B cell (primary cell): ENCODE results near the gene RGS6. TPM values are rescaled to one million over a fixed set of nuclear protein-coding genes. Genes with fewer than 3 reads are reported as not detected.

Experiments
- ATAC-seq: fragments of 200-7000 bp; cut with Tn5 transposase; one replicate; pipeline ENCODE4 v1.10.0; 2021; ENCODE audit warnings: low read depth, mild to moderate bottlenecking, moderate number of reproducible peaks, moderate library complexity
- CTCF ChIA-PET: fragments of 350-600 bp; sonication (Branson Sonifier 250); formaldehyde crosslinking; loops from one replicate; lab custom pipeline; 2021; ENCODE audit warnings: antibody characterized with exemption, inconsistent platforms; lab: Charles Lee
- POLR2A ChIA-PET: fragments of 350-600 bp; sonication (Branson Sonifier 250); formaldehyde crosslinking; loops from one replicate; lab custom pipeline; 2021; ENCODE audit warnings: antibody characterized with exemption; lab: Charles Lee
- DNase-seq: peaks from one replicate; pipeline ENCODE4 v3.0.0; 2013
- H2AFZ ChIP-seq: 2 replicates; pipeline ENCODE4 v1.6.1; 2012; ENCODE audit warnings: mild to moderate bottlenecking, low read depth, low read length; ENCODE audit not compliant: insufficient read depth, poor library complexity, severe bottlenecking
- H3K27ac ChIP-seq, 2 donors: 1 replicate in 1 of 2; 2 replicates in 1 of 2; pipeline ENCODE4 v1.5.1; 2012 to 2013; ENCODE audit warnings: low read length in 2 of 2, mild to moderate bottlenecking in 2 of 2, moderate library complexity in 1 of 2
- H3K27me3 ChIP-seq, 4 experiments: fragments of 200-600 bp in 1 of 4; sonication (generic) in 1 of 4; replicated peaks in 1 of 4; 1 replicate in 2 of 4; 2 replicates in 2 of 4; pipeline versions ENCODE4 v1.6.1 to v1.7.0; 2013 to 2016; ENCODE audit warnings: low read length in 3 of 4, mild to moderate bottlenecking in 2 of 4, mixed read lengths in 1 of 4, moderate library complexity in 1 of 4; ENCODE audit not compliant: insufficient read depth in 4 of 4, control insufficient read depth in 3 of 4; ENCODE audit errors: control extremely low read depth in 1 of 4
- H3K36me3 ChIP-seq, 2 experiments: replicated peaks in 1 of 2; 1 replicate in 1 of 2; 2 replicates in 1 of 2; pipeline versions ENCODE4 v1.6.1 to v1.7.1; 2013; ENCODE audit warnings: low read length in 1 of 2; ENCODE audit not compliant: insufficient read depth in 2 of 2, control insufficient read depth in 1 of 2; ENCODE audit errors: control extremely low read depth in 1 of 2, extremely low read depth in 1 of 2
- H3K4me1 ChIP-seq, 2 donors: fragments of 200-600 bp in 1 of 2; sonication (generic) in 1 of 2; 1 replicate in 1 of 2; 2 replicates in 1 of 2; pipeline versions ENCODE4 v1.5.1 to v1.6.1; 2013 to 2017; ENCODE audit warnings: low read length in 2 of 2; ENCODE audit not compliant: control insufficient read depth in 2 of 2, insufficient read depth in 2 of 2
- H3K4me2 ChIP-seq: replicated peaks from 2 replicates; pipeline ENCODE3; 2012; ENCODE audit warnings: mild to moderate bottlenecking, low read depth, low read length; ENCODE audit not compliant: poor library complexity, severe bottlenecking
- H3K4me3 ChIP-seq, 5 experiments: fragments of 200-600 bp in 1 of 5; sonication (generic) in 1 of 5; 1 replicate in 3 of 5; 2 replicates in 2 of 5; pipeline versions ENCODE4 v1.5.1 to v1.7.0; 2011 to 2016; ENCODE audit warnings: low read length in 4 of 5, mild to moderate bottlenecking in 4 of 5, low read depth in 2 of 5, control low read depth in 1 of 5, moderate library complexity in 1 of 5; ENCODE audit not compliant: insufficient read depth in 1 of 5; ENCODE audit errors: control extremely low read depth in 1 of 5, extremely low read depth in 1 of 5
- H3K79me2 ChIP-seq: fragments of 200-600 bp; sonication (generic); one replicate; pipeline ENCODE4 v1.6.0; 2016; ENCODE audit warnings: low read length; ENCODE audit not compliant: control insufficient read depth, insufficient read depth
- H3K9ac ChIP-seq: fragments of 200-600 bp; sonication (generic); 2 replicates; pipeline ENCODE4 v1.6.1; 2017; ENCODE audit warnings: mild to moderate bottlenecking, low read length, moderate library complexity
- H3K9me3 ChIP-seq, 3 donors: one replicate each; pipeline versions ENCODE4 v1.6.1 to v1.7.1; 2013; ENCODE audit warnings: low read length in 2 of 3; ENCODE audit not compliant: control insufficient read depth in 2 of 3, insufficient read depth in 1 of 3; ENCODE audit errors: control extremely low read depth in 1 of 3
- H4K20me1 ChIP-seq: 2 replicates; pipeline ENCODE4 v1.6.0; 2012; ENCODE audit warnings: mild to moderate bottlenecking, low read length; ENCODE audit not compliant: insufficient read depth, control insufficient read depth, poor library complexity, severe bottlenecking
- H3K27ac Mint-ChIP-seq: one replicate; pipeline ENCODE4 v1.8.0; 2021; ENCODE audit warnings: mixed read lengths
- H3K27me3 Mint-ChIP-seq: one replicate; pipeline ENCODE4 v1.8.0; 2021; ENCODE audit warnings: mixed read lengths
- H3K4me1 Mint-ChIP-seq: one replicate; pipeline ENCODE4 v1.8.0; 2021; ENCODE audit warnings: mixed read lengths
- H3K4me3 Mint-ChIP-seq: one replicate; pipeline ENCODE4 v1.8.0; 2021; ENCODE audit warnings: mixed read lengths
- H3K9me3 Mint-ChIP-seq: one replicate; pipeline ENCODE4 v1.8.0; 2022; ENCODE audit warnings: mixed read lengths; ENCODE audit not compliant: insufficient read depth
- CTCF ChIP-seq: fragments of 200-600 bp; IDR thresholded peaks from one replicate; pipeline ENCODE4 v1.8.0; 2022; ENCODE audit warnings: antibody characterized with exemption, mild to moderate bottlenecking
- EZH2 ChIP-seq: IDR thresholded peaks from 2 replicates; pipeline ENCODE4 v1.6.1; 2012; ENCODE audit warnings: borderline replicate concordance, low read depth, mild to moderate bottlenecking, moderate library complexity, low read length; ENCODE audit not compliant: insufficient read depth, poor library complexity, severe bottlenecking
- WGBS: methylation state at CpG from one replicate; pipeline ENCODE4 v1.1.5; 2013; ENCODE audit warnings: missing lambda C conversion rate; ENCODE audit not compliant: insufficient coverage; 5-methylcytosine and 5-hydroxymethylcytosine counted together
- intact Hi-C: fragments of 100-400 bp; cut with micrococcal nuclease; formaldehyde crosslinking; loops from one replicate; pipeline ENCODE4 v1.10.0; 2022
- polyA plus RNA-seq: library from polyadenylated mRNA; depleted of rRNA; stranded (reverse); fragments of >200 nt; gene quantifications from 2 replicates; pipeline ENCODE4 v1.2.3, GENCODE V29; 2012
- total RNA-seq, 2 donors: library from RNA; stranded (reverse); fragments of 120-200 nt in 1 of 2; gene quantifications; 1 replicate in 1 of 2; 2 replicates in 1 of 2; pipeline versions ENCODE4 v1.2.3 to v1.2.4, GENCODE V29; 2013 to 2022

RGS6 gene
- total and polyA plus RNA-seq, 2 donors (not counting 1 experiment from before 2014, with no cell fraction given), result 0.07 TPM; not detected in 1

GRCh38 chr14:72254937-72255472, 322.8 kb downstream of the RGS6 start:
- Histone ChIP-seq H4K20me1 (no peaks in the 10 kb centered on the region), H3K4me3 (no peak overlapping the region), H3K36me3 (no peaks in the 10 kb centered on the region), H3K27ac (no peak overlapping the region), H3K79me2 (no peaks in the 10 kb centered on the region), H3K27me3 (no peaks in the 10 kb centered on the region), H3K9me3 (peaks cover 0 to 5% (median 0%) of the 10 kb centered on the region in 3 donors), H3K4me2 (no peak overlapping the region), H3K4me1 (no peaks in the 10 kb centered on the region), H3K9ac (no peak overlapping the region), H2AFZ (no peak overlapping the region)
- Mint-ChIP-seq H3K4me1 (no peaks in the 10 kb centered on the region), H3K4me3 (no peak overlapping the region), H3K27me3 (peaks cover 10% of the 10 kb centered on the region), H3K9me3 (no peaks in the 10 kb centered on the region), H3K27ac (no peak overlapping the region)
- DNase-seq (no peak), ATAC-seq (no peak)
- 73% methylated on average over 4 of the region's 4 CpGs for WGBS
- intact Hi-C loops, result no loop called here
- POLR2A ChIA-PET, result no interaction called here
- no peak for TF ChIP-seq EZH2
- CTCF ChIA-PET, result no interaction called here

GRCh38 chr14:72256055-72256454, 323.8 kb downstream of the RGS6 start:
- Mint-ChIP-seq H3K9me3 (no peaks in the 10 kb centered on the region), H3K27me3 (peaks cover 5% of the 10 kb centered on the region), H3K4me1 (no peaks in the 10 kb centered on the region), H3K27ac (no peak overlapping the region), H3K4me3 (no peak overlapping the region)
- no peak overlapping the region for H3K4me2 ChIP-seq
- TF ChIP-seq CTCF (no peak), EZH2 (no peak)
- intact Hi-C loops, result no loop called here
- no peaks in the 10 kb centered on the region for H4K20me1 ChIP-seq
- WGBS, result 100% methylated on average over 1 of the region's 1 CpG
- H3K79me2 ChIP-seq, result no peaks in the 10 kb centered on the region
- H3K27ac ChIP-seq, result no peak overlapping the region
- CTCF ChIA-PET, result interaction anchor here (0.6 kb wide), 2 partner anchors 191 to 1712 kb away, joined by 3 read pairs; no protein-coding TSS in a partner anchor
- H3K9me3 ChIP-seq, result peaks cover 0 to 5% (median 0%) of the 10 kb centered on the region in 3 donors
- no peak overlapping the region for H2AFZ ChIP-seq
- no peaks in the 10 kb centered on the region for H3K36me3 ChIP-seq
- H3K27me3 ChIP-seq, result peaks cover 0 to 3% (median 0%) of the 10 kb centered on the region in 4 experiments
- no peaks in the 10 kb centered on the region for H3K4me1 ChIP-seq
- no peak for DNase-seq
- POLR2A ChIA-PET, result no interaction called here
- ATAC-seq, result no peak
- no peak overlapping the region for H3K9ac ChIP-seq
- H3K4me3 ChIP-seq, result no peak overlapping the region
